Globus pallidus (tissue), 1 donor: ENCODE measurements around the gene MFSD6.
"Not testable (repeated sequence)": the region's sequence is repeated elsewhere in the genome, so short reads cannot be mapped to it uniquely, and the experiment has no call there.

ENCODE experiments used
- DNase-seq: peaks from one replicate; pipeline ENCODE4 v3.0.0-alpha.2; 2015; ENCODE audit warnings: low spot score

The MFSD6 gene

DNA sequence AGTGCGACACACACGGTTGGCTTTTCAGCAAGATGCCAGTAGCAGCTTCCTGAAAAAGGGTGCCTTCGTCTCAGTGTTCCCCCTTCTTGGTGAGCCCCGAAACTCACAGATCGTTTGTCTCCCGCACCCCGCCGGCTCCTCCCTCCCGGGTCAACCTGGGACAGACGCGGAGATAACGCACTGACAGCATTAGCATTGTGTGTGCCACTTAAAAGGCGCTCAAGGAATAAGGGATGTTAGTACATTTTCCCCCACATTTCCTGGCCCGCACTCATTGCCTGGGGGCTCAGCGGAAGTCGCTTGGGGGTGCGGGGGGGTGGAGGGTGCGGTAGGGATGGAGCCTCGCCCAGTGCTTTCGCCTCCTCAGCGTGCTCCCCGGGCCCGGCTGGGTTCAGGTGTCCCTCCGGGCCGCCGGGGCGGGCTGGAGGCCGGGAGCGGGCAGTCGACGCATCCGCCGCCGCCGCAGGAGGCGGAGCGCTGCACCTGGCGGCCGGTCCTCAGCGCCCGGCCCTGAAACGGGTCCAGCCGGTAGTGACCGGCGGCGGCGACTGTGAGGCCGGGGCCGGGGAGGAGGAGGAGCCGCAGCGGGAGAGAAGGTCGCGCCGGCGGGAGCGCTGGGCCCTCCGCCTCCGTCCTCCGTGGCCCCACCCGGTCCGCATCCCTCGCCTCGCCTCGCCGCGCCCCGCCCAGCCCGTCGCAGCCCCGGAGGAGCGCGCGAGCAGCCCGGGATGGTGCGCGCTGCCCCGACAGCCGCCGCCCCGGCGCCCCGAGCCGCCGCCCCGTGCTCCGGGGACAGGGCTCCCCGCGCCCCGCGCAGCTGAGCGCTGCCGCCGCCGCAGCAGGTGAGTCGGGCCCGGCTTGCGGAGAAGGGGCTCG, at the start of gene MFSD6:
Gene MFSD6 (plus strand): TSS at position 694 of the 876 bp plus-strand sequence. CDS start 27,675 bp downstream, outside the sequence.
- peak; percentile 61 for DNase-seq

DNA sequence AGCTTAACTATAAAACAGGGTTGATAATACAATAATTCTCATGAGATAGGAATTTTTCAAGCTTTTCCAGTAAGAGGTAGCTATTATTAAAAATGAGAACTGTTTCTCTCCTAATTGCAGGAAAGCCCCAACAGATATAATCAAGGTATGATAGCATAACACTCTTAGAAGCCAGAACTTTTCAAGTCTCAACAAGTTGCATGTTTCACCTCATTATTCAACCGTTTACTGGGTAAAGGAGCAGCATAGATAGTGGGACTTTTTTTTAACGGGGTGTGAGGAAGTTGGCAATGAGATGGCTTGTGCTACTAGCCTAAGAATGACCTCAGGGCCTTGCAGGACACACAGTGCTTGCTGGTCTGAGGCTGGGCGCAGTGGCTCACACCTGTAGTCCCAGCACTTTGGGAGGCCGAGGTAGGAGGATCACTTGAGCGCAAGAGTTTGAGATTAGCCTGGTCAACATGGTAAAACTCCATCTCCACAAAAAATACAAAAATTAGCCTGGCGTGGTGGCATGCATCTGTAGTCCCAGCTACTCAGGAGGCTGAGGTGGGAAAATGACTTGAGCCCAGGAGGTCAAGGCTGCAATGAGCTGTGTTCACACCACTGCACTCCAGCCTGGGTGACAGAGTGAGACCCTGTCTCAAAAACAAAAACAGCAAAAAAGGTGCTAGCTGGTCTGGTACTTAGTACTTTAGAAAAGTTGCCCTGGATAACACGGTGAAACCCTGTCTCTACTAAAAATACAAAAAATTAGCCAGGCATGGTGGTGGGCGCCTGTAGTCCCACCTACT, 49.3 kb upstream of the MFSD6 start:
- DNase-seq, result not testable (repeated sequence)

DNA sequence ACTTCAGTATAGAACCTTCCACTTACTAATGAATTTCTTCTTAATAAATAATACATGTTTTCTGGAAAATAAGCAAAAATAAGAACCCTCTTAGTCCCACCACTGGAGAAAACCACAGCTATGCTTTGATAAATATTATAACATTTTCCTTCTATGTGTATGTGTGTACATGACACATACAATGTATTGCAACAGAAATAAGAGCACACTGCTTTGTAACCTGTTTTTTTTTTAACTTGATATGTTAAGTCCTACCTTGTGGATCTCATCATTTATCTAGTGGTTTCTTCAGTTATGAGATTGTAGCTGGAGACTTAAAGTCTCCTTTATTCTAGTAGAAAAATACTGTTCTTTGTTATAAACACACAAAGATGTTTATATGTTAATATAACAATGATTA, 47.6 kb upstream of the MFSD6 start:
- peak; percentile 30 for DNase-seq

DNA sequence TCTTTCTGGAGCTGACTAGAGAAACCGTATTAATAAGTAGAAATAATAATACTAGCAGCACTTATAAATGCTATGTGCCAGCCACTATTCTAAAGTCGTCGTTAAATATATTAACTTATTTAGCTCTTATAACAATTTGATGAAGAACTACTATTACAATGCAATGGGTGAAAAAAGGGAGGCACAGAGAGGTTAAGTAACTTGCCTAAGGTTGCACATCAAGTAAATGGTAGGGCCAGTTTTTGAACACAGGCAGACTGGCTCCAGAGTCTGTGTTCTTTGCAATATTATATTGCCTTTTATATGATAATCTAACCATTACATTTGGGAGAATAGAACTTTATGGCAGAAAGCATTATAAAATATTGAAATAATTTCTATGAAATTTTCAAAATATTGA, 47.2 kb upstream of the MFSD6 start:
- DNase-seq, result no peak

DNA sequence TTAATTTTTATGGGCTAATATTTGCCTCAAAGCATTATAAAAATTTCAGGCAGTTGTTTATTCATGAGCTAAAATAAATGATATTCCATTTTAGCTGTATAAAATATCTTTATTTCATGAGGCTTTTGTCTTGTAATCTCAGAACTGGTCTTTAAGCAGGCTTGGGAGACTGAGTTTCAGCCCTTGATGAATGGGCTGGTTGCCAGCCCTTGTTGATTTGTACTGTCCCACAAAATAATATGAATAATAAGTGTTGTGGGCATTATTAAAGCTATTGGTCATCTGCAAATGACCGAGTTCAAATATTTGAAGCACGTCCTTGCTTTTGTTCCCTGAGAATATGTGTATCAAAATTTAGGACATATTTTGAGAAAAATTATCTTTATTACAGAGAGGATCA, 46.6 kb upstream of the MFSD6 start:
- DNase-seq, result peak; percentile 52

DNA sequence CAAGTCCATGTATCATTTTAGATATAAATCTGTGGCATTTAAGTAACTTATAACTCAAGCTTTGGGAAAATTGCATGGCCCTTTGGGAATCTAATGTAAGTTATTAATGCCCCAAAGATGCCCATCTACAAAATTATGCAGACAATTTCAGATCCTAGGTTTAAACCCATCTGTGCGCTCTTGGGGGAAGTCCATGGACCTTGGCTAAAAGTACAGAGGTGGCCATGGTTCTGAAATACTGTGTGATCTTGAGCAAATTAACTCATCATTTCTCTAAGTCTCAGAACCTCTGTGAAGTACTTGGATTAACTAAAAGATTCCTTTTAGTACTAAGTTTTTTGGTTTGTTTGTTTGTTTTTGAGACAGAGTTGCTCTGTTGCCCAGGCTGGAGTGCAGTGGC, 45.3 kb upstream of the MFSD6 start:
- no peak for DNase-seq

DNA sequence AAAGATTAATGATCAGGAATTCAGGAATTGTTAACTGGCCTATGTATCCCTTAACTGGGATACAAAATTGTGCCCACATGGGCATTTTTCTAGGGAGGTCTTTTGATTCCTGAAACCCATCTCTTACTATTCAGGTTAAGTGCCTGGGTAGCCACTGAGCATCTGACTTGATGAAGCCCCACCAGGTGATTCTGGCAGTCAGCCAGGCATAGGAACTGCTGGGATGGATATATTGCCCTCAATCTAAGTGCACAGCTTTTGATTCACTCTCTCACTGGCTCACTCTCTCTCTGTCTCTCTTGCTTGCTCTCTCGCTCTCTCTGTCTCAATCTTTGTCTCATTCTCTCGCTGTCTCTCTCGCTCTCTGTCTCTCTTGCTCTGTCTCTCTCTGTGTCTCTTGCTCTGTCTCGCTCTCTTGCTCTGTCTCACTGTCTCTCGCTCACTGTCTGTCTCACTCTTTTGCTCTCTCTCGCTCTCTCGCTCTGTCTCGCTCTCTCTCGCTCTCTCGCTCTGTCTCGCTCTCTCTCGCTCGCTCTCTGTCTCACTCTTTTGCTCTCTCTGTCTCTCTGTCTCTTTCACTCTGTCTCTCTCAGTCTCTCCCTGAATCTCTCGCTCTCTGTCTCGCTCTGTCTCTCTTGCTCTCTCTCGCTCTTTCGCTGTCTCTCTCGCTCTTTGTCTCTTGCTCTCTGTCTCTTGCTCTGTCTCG, 42.5 kb upstream of the MFSD6 start:
- DNase-seq, result no peak

DNA sequence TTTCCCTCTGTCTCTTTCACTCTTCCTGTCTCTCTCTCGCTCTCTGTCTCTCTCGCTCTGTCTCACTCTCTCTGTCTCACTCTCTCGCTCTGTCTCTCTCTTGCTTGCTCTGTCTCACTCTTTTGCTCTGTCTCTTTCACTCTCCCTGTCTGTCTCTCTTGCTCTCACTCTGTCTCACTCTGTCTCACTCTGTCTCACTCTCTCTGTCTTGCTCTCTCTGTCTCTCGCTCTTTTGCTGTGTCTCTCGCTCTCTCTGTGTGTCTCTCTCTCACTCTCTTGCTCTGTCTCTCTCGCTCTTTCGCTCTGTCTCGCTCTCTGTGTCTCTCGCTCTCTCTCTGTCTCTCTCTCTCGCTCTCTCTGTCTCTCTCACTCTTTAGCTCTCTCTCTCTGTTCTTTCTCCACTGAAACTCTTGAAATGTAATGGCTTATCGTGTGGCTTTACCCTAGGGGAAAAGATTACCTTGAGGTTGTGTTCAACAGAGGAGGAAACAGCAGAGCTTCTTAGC, 41.9 kb upstream of the MFSD6 start:
- DNase-seq, result no peak

DNA sequence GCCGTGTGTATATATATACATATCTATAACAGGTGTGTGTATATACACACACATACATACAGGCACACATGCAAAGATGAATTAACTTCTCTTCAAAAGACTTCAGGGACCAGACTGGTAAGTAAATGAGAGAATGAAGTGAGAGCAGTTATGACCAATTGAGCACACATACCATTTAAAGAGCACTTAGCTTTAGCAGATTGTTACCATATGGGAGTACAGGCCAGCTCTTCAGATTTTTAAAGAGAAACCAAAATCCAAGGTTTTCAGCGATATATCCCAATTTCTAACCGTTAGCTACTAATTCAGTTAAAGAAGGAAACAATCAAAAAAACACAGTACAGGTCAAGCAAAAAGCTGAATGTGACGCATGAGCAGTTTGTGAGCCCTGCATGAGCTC, 41.1 kb upstream of the MFSD6 start:
- no peak for DNase-seq

DNA sequence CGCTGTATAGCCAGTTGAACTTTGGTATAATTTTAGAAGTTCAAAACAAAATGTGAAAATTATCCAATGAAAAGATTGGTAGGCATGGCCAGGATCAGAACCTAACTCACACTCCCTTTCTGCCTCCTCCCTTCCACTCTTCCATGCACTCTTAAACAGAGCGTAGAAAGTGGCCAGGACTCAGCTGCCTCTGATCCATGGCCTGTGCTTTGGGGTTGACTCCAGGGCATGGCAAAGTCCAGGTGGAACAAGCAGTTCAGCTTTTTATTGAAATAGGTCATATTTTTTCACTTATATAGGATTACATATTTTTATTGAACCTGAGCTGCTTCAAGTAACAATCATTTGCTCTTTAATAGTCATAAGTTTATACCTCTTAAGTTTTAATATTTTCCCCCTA, 38.5 kb upstream of the MFSD6 start:
- no peak for DNase-seq

DNA sequence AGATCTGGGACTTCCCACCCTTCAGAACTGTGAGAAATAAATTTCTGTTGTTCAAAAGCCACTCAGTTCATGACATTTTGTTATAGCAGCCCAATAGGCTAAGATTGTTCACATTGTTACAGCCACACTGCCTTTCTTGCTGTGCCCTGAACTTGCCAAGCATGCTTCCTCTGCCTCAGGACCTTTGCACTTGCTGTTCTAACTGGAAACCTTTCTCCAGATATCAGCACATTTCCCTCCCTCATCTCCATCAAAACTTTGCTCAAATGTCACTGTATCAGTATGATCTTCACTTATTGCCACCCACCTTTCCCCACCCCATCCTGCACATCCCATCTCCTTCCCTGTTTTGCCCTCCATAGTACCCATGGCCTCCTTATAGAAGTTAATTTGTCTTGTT, 32.1 kb upstream of the MFSD6 start:
- no peak for DNase-seq

DNA sequence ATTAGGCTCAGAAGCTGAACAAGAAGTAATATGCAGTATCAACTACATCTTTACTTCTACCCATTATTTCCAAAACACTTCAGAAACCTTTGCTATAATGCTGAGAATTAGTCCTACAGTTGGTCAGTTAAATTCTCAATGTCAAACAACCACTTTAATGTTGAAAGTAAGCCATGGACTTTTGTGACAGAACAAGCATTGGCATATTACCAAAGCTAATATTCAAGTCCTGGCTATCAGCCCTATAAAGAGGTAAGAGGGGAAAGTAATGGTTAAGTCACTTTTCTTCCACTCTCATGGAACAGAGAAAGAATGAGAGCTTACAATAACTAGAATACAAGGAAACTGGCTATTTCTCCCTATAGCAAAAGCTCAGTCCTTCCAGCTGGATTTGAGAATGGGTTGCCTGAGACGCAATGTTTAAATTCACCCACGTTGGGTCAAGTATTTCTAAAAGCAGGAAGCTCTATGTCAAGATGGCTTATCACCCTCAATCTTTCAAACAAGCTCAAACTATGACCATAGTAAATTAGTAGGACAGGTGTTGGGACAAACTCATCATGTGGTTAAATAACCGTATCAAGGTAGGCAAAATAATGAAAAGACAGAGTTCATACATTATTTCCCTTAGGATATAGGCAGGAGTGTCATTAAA, 31.4 kb upstream of the MFSD6 start:
- no peak for DNase-seq

DNA sequence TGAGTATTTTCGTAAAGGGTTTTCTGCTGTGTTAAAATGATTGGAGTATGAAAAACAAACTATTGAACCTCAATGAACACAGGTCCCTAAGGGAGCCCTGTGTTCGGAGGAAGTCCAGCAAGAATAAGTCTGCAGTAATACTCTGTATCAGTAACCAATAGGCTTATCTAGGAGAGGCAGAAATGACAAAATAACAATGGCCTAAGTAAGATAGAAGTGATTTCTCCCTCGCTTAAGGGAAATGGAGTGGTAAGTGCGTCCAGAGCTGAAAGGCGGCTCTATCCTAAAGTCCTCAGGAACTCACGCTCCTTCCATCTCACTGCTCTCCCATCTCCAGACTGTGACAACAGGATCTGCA, 29.3 kb upstream of the MFSD6 start:
- DNase-seq, result no peak

DNA sequence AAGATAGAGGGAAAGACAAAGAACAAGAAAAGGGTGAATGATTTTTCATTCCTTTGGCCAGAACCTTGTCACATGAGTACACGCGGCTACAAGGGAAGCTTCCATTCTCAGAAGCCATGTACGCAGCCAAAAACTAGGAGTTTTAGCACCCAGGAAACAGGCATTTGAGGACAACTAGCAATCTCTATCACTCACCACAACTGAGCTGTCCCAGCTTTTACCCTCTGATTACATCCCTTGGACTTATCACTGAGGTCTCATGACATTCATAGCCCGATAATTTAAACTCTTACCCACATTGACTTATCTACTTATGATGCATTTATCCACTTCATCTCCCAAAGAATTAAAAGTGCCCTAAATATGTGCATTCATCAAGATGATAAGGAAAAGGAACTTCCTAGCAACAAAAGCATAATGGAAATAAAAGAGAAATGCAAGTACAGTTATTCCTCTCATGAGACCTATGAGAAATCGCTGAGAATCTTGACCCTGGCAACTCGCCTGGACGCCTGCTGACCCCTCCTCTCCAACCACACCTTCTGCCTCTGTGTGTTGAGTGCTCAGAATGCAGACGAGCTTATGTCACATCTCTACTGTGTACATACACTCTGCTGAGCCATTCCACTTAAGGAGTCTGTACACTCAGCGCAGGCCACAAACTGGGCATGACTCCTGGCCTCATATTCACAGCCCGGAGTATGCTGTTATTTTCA, 28.7 kb upstream of the MFSD6 start:
- no peak for DNase-seq

DNA sequence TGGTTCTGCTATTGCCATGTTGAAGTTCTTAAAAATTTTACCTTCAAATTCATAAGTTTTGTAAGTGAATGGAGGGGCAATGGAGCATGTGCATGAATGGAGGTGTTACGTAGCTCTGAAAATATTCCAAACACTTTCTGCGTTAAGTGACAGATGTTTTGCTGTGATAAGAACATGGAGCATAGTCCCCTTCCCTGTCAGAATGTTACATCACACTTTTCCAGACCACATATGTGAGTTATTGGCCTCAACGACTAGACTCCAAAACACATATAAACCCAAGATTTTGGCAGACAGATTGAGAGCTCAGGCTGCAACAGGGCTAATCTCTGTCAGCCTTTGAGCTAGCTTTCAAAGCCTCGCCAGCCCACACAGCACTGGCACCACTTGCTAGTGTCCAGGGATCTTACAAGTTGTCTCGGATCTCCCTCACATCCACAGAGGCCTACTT, 27.2 kb upstream of the MFSD6 start:
- DNase-seq, result no peak

DNA sequence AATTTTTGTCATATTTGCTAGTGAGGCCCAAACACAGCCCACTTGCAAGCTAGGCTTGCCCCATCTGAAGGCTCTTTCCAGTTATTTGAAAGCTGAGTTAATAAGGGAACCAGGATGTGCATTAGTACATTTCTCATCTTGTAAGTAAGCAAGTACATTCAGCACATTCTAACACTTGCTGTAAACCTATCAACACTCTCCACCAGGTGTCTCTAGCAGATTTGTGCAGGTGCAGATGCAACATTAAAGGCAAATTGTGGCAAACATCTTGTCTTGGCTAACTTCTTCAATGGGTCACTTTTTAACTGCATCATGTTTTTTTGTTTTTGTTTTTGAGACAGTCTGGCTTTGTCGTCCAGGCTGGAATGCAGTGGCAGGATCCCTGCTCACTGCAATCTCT, 25.3 kb upstream of the MFSD6 start:
- peak; percentile 37 for DNase-seq

DNA sequence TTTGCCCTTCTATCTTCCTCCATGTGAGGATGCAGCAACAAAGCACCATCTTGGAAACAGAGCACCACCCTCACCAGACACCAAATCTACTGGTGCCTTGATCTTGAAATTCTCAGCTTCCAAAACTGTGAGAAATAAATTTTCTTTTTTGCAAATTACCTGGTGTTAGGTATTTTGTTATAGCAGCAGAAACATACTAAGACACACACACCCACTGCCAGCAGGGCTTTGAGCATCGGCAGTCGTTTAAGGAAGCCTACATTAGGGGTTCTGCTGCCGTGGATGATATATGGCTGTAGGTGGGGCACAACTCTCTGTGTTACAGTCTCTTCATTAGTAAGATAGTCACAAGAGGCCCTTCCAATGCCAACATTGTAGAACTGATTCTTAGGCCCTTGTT, 20.7 kb upstream of the MFSD6 start:
- DNase-seq, result no peak

DNA sequence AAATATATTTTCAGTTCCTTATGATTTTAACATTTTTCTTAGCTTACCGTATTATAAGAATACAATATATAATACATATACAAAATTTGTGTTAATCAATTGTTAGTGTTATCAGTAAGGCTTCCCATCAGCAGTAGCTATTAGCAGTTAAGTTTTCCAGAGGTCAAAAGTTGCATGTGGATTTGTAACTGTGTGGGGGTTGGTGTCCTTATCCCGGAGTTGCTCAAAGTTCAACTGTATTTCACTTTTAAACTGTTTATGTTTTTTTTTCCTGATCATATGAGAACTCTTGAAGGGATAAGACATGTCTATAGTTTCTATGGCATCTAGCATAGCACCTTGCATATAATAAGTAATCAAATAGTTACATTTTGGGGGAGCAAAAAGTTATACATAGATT, 11.9 kb upstream of the MFSD6 start:
- no peak for DNase-seq

DNA sequence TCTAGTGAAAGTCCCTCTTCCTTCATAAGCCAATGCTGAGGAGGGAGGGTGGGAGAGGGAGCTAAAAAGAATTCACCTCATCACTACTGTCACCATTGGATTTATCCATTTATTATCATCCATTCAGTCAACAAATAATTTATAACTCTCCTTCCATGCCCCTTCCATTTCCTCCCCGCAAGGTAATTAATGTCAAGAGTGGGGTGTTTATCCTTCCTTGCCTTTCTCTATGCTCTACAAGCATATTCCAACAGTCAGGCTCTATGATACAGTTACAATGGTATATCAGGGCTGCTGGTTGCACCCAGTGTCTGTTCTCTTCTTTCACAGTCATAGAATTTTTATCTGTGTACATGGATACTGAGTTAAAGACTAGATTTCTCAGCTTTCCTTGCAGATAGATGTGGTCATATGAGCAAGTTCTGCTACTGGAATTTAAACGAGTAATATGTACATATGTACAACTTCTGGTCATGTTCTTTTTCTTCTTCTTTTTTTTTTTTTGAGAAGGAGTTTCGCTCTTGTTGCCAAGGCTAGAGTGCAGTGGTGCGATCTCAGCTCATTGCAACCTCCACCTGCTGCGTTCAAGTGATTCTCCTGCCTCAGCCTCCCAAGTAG, 5.1 kb upstream of the MFSD6 start:
- no peak for DNase-seq

DNA sequence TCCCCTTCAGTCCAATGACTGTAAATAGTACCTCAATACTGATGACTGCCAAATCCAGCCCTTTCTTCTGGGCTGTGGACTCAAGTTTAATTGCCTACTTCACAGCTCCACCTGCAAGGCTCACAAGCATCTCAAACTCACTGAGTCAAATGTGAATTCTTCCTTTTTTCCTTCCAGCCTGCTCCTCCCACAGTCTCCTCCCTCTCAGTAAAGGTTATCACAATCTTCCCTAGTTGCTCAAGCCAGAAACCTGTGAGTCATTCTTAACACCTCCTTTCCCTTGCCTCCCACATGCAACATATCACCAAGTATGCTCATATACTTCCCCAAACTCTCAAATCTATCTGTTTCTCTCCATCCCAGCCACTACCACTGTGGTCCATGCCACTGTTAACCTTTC, 3.7 kb upstream of the MFSD6 start:
- no peak for DNase-seq

DNA sequence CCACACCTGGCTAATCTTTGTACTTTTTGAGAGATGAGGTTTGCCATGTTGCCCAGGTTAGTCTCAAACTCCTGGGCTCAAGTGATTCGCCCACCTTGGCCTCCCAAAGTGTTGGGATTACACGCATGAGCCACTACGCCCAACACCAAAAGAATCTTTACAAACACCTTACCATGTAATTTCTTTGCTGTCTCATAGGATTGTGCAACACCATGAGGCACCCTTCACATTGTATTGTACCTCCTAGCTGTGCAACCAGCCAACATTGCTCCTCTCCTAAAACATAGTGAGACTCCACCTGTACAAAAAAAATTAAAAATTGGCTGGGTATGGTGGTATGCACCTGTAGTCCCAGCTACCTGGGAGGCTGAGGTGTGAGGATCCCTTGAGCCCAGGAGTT, 3.1 kb upstream of the MFSD6 start:
- DNase-seq, result no peak
